MCF 10A (cell line): Measurements from ENCODE around the gene ZBTB26. TPM values are rescaled to one million over a fixed set of nuclear protein-coding genes. Genes with fewer than 3 reads are reported as not detected.
"Not testable (repeated sequence)": the region's sequence is repeated elsewhere in the genome, so short reads cannot be mapped to it uniquely, and the experiment has no call there.

ENCODE experiments used
- BruUV-seq: library from RNA; stranded (reverse); fragments of 400-500 nt; replicated peaks from 2 replicates; lab custom pipeline; 2021; lab: Mats Ljungman, UMichigan
- CTCF ChIA-PET: fragments of 300-600 bp; sonication (Branson Sonifier 250); formaldehyde crosslinking; extraction: SDS; loops from one replicate; lab custom pipeline; 2021; ENCODE audit warnings: antibody characterized with exemption, inconsistent platforms; lab: Yijun Ruan, JAX
- POLR2A ChIA-PET: fragments of 300-600, 350-650 bp; sonication (Branson Sonifier 250); formaldehyde crosslinking; extraction: SDS; loops from one replicate; lab custom pipeline; 2020; ENCODE audit warnings: antibody characterized with exemption, inconsistent platforms; lab: Yijun Ruan, JAX
- DNase-seq: peaks from one replicate; pipeline ENCODE4 v3.0.0-alpha.2; 2018; ENCODE audit not compliant: unreplicated experiment
- H3K27ac Mint-ChIP-seq: one replicate; pipeline ENCODE4 v1.8.0; 2022; ENCODE audit warnings: mild to moderate bottlenecking, low read depth, mixed read lengths; ENCODE audit not compliant: unreplicated experiment
- H3K27me3 Mint-ChIP-seq: one replicate; pipeline ENCODE4 v1.8.0; 2022; ENCODE audit warnings: mixed read lengths; ENCODE audit not compliant: insufficient read depth, unreplicated experiment
- H3K36me3 Mint-ChIP-seq: one replicate; pipeline ENCODE4 v1.8.0; 2022; ENCODE audit warnings: mild to moderate bottlenecking, moderate library complexity, mixed read lengths; ENCODE audit not compliant: insufficient read depth, unreplicated experiment
- H3K4me1 Mint-ChIP-seq: one replicate; pipeline ENCODE4 v1.8.0; 2022; ENCODE audit warnings: mixed read lengths; ENCODE audit not compliant: insufficient read depth, unreplicated experiment
- H3K4me3 Mint-ChIP-seq: one replicate; pipeline ENCODE4 v1.8.0; 2022; ENCODE audit warnings: mild to moderate bottlenecking, moderate library complexity, mixed read lengths; ENCODE audit not compliant: unreplicated experiment
- H3K9me3 Mint-ChIP-seq: one replicate; pipeline ENCODE4 v1.8.0; 2022; ENCODE audit warnings: mixed read lengths; ENCODE audit not compliant: unreplicated experiment
- CTCF ChIP-seq: fragments of 200-600 bp; IDR thresholded peaks from one replicate; pipeline ENCODE4 v1.8.0; 2022; ENCODE audit warnings: antibody characterized with exemption, mild to moderate bottlenecking; ENCODE audit not compliant: unreplicated experiment
- intact Hi-C: fragments of 100-400 bp; cut with micrococcal nuclease; formaldehyde crosslinking; loops from 2 replicates; pipeline ENCODE4 v1.14.1; 2022
- total RNA-seq: library from RNA; stranded (reverse); gene quantifications from 2 replicates; pipeline ENCODE4 v1.2.3, GENCODE V29; 2022

Gene ZBTB26
- total RNA-seq, 1 experiment from 2014 or later = 4.0 TPM

GRCh38 chr9:122918310-122918709 is 13.0 kb downstream of the ZBTB26 start:
- POLR2A ChIA-PET = interaction anchor here (7.8 to 10.9 kb wide), 2 partner anchors 12 to 15 kb away, joined by 98 to 159 read pairs; partner anchors contain the start of genes RC3H2 and ZBTB26
- intact Hi-C loops = no loop called here

GRCh38 chr9:122912964-122913673 is 18.2 kb downstream of the ZBTB26 start, which contains the start of gene ZBTB6:
Gene ZBTB6, minus strand, starts transcription at chr9:122913323. Its CDS starts 1,251 bp downstream, at chr9:122912072.
- no peaks in the 10 kb centered on the region for H3K9me3 Mint-ChIP-seq
- CTCF ChIA-PET = interaction anchor here (0.6 to 2.3 kb wide), 7 partner anchors 9 to 451 kb away, joined by 3 to 14 read pairs (median 3); partner anchors contain the start of gene ZBTB26
- no TSS peak for BruUV-seq

More at GRCh38 chr9:122918310-122918709, 13.0 kb downstream of the ZBTB26 start:
- Mint-ChIP-seq H3K36me3 (peaks cover 33% of the 10 kb centered on the region), H3K27ac (no peak overlapping the region), H3K9me3 (no peaks in the 10 kb centered on the region), H3K27me3 (no peaks in the 10 kb centered on the region), H3K4me3 (no peak overlapping the region), H3K4me1 (no peaks in the 10 kb centered on the region)
- BruUV-seq = no TSS peak
- CTCF ChIA-PET = interaction anchor here (0.9 kb wide), 1 partner anchor 12 kb away, joined by 4 read pairs; no protein-coding TSS in a partner anchor
- no peak for TF ChIP-seq CTCF
- DNase-seq = no peak

GRCh38 chr9:122912671-122912963 is 18.7 kb downstream of the ZBTB26 start:
- intact Hi-C loops = no loop called here
- DNase-seq = no peak
- POLR2A ChIA-PET = interaction anchor here (0.6 to 10.9 kb wide), 18 partner anchors 9 to 648 kb away, joined by 3 to 159 read pairs (median 6); partner anchors contain the start of genes MRRF, RABGAP1, RBM18 and RC3H2

More at GRCh38 chr9:122912964-122913673, 18.2 kb downstream of the ZBTB26 start, which contains the start of gene ZBTB6:
- H3K4me1 Mint-ChIP-seq = peaks cover 17% of the 10 kb centered on the region
- H3K27me3 Mint-ChIP-seq = no peaks in the 10 kb centered on the region
- H3K27ac Mint-ChIP-seq = peak within 1 kb of the TSS; percentile 94
- peaks cover 38% of the 10 kb centered on the region for H3K36me3 Mint-ChIP-seq
- intact Hi-C loops = loop anchor here (1.0 kb wide), 2 partner anchors 8 to 78 kb away; partner anchors contain the start of gene RC3H2
- H3K4me3 Mint-ChIP-seq = peak within 1 kb of the TSS; percentile 97
- POLR2A ChIA-PET = interaction anchor here (0.6 to 10.9 kb wide), 21 partner anchors 10 to 1636 kb away, joined by 3 to 159 read pairs (median 5); partner anchors contain the start of genes MRRF, RABGAP1, RBM18 and RC3H2
- peak; percentile 89 for DNase-seq
- no peak for TF ChIP-seq CTCF

GRCh38 chr9:122906122-122906521 is 25.2 kb downstream of the ZBTB26 start:
- H3K9me3 Mint-ChIP-seq, H3K27me3 Mint-ChIP-seq, H3K27ac Mint-ChIP-seq, BruUV-seq, DNase-seq, H3K4me3 Mint-ChIP-seq, H3K4me1 Mint-ChIP-seq, intact Hi-C loops: not testable (repeated sequence)
- CTCF ChIA-PET = interaction anchor here (1.4 kb wide), 1 partner anchor 85 kb away, joined by 3 read pairs; no protein-coding TSS in a partner anchor
- POLR2A ChIA-PET = interaction anchor here (1.3 to 7.1 kb wide), 5 partner anchors 9 to 747 kb away, joined by 3 to 127 read pairs (median 98); partner anchors contain the start of genes MORN5, NDUFA8, RABGAP1 and ZBTB26
- peaks cover 28% of the 10 kb centered on the region for H3K36me3 Mint-ChIP-seq

More at GRCh38 chr9:122912671-122912963, 18.7 kb downstream of the ZBTB26 start:
- CTCF ChIA-PET = interaction anchor here (0.6 to 2.3 kb wide), 5 partner anchors 17 to 78 kb away, joined by 3 to 14 read pairs (median 4); partner anchors contain the start of gene ZBTB26
- TSS peak; percentile 51 for BruUV-seq
- no peaks in the 10 kb centered on the region for H3K27me3 Mint-ChIP-seq
- H3K4me1 Mint-ChIP-seq = peaks cover 17% of the 10 kb centered on the region
- H3K4me3 Mint-ChIP-seq = peak overlapping the region; percentile 97
- TF ChIP-seq CTCF = no peak
- H3K36me3 Mint-ChIP-seq = peaks cover 42% of the 10 kb centered on the region
- H3K27ac Mint-ChIP-seq = peak overlapping the region; percentile 94
- H3K9me3 Mint-ChIP-seq = no peaks in the 10 kb centered on the region
